H9 (cell line): Measurements from ENCODE around the gene MTARC2. TPM values are rescaled to one million over a fixed set of nuclear protein-coding genes. Genes with fewer than 3 reads are reported as not detected.

Source experiments
- DNase-seq: peaks from one replicate; pipeline ENCODE4 v3.0.0-alpha.2; 2017
- H2AFZ ChIP-seq: one replicate; pipeline ENCODE4 v1.6.1; 2013; ENCODE audit warnings: mild to moderate bottlenecking, low read length, control low read depth, moderate library complexity
- H2AK5ac ChIP-seq: 2 replicates; pipeline ENCODE4 v1.6.1; 2013; ENCODE audit warnings: low read length, control low read depth, mixed read lengths; ENCODE audit not compliant: insufficient read length
- H2BK120ac ChIP-seq: one replicate; pipeline ENCODE4 v1.6.1; 2013; ENCODE audit warnings: low read depth, mild to moderate bottlenecking, low read length, control low read depth, inconsistent platforms; ENCODE audit not compliant: poor library complexity, severe bottlenecking
- H2BK12ac ChIP-seq: 2 replicates; pipeline ENCODE4 v1.6.1; 2013; ENCODE audit warnings: low read length, control low read depth, mixed read lengths, low read depth; ENCODE audit not compliant: insufficient read length
- H2BK15ac ChIP-seq: 2 replicates; pipeline ENCODE4 v1.6.1; 2013; ENCODE audit warnings: low read depth, low read length, control low read depth
- H2BK20ac ChIP-seq: one replicate; pipeline ENCODE4 v1.6.1; 2013; ENCODE audit warnings: low read depth, mild to moderate bottlenecking, low read length, control low read depth, inconsistent platforms; ENCODE audit not compliant: poor library complexity, severe bottlenecking
- H2BK5ac ChIP-seq: 2 replicates; pipeline ENCODE4 v1.6.1; 2013; ENCODE audit warnings: low read length, control low read depth, mixed read lengths; ENCODE audit not compliant: insufficient read length
- H3K14ac ChIP-seq: 2 replicates; pipeline ENCODE4 v1.6.1; 2013; ENCODE audit warnings: low read length, control low read depth; ENCODE audit not compliant: insufficient read depth
- H3K18ac ChIP-seq: 2 replicates; pipeline ENCODE4 v1.6.1; 2013; ENCODE audit warnings: low read depth, mild to moderate bottlenecking, mixed read lengths, low read length, control low read depth; ENCODE audit not compliant: insufficient read length
- H3K23ac ChIP-seq: 2 replicates; pipeline ENCODE4 v1.6.1; 2013; ENCODE audit warnings: low read length, control low read depth, mixed read lengths, low read depth; ENCODE audit not compliant: insufficient read length
- H3K23me2 ChIP-seq: 2 replicates; pipeline ENCODE4 v1.6.1; 2013; ENCODE audit warnings: low read depth, mild to moderate bottlenecking, mixed read lengths, low read length, control low read depth; ENCODE audit not compliant: insufficient read length, poor library complexity, severe bottlenecking
- H3K27ac ChIP-seq: 2 replicates; pipeline ENCODE4 v1.5.1; 2013; ENCODE audit warnings: low read length, control low read depth, mixed read lengths, low read depth; ENCODE audit not compliant: insufficient read length
- H3K27me3 ChIP-seq: 2 replicates; pipeline ENCODE4 v1.6.1; 2013; ENCODE audit warnings: low read length, control low read depth, inconsistent platforms; ENCODE audit not compliant: insufficient read depth
- H3K4ac ChIP-seq: 2 replicates; pipeline ENCODE4 v1.6.1; 2013; ENCODE audit warnings: low read depth, mild to moderate bottlenecking, control low read depth, inconsistent platforms, low read length, moderate library complexity
- H3K4me1 ChIP-seq: 2 replicates; pipeline ENCODE4 v1.6.1; 2013; ENCODE audit warnings: low read length, control low read depth, inconsistent platforms; ENCODE audit not compliant: insufficient read depth
- H3K4me2 ChIP-seq: 2 replicates; pipeline ENCODE4 v1.6.1; 2013; ENCODE audit warnings: low read length, control low read depth, mixed read lengths; ENCODE audit not compliant: insufficient read length, insufficient read depth
- H3K56ac ChIP-seq: 2 replicates; pipeline ENCODE4 v1.6.1; 2013; ENCODE audit warnings: low read depth, mild to moderate bottlenecking, mixed read lengths, low read length, control low read depth; ENCODE audit not compliant: insufficient read length
- H3K79me1 ChIP-seq: 2 replicates; pipeline ENCODE4 v1.6.1; 2013; ENCODE audit warnings: low read depth, mild to moderate bottlenecking, moderate library complexity, low read length, control low read depth, inconsistent platforms; ENCODE audit not compliant: insufficient read depth, poor library complexity, severe bottlenecking
- H3K79me2 ChIP-seq: 2 replicates; pipeline ENCODE4 v1.6.1; 2013; ENCODE audit warnings: low read length, control low read depth, inconsistent platforms; ENCODE audit not compliant: insufficient read depth
- H3K9ac ChIP-seq: 2 replicates; pipeline ENCODE4 v1.6.1; 2013; ENCODE audit warnings: low read length, control low read depth, mixed read lengths; ENCODE audit not compliant: insufficient read length; ENCODE audit errors: extremely low read depth
- H3K9me3 ChIP-seq: one replicate; pipeline ENCODE4 v1.6.1; 2013; ENCODE audit warnings: low read depth, low read length, inconsistent platforms; ENCODE audit not compliant: control insufficient read depth
- H3T11ph ChIP-seq: one replicate; pipeline ENCODE4 v1.6.1; 2013; ENCODE audit warnings: mild to moderate bottlenecking, low read length, control low read depth, inconsistent platforms
- H4K20me1 ChIP-seq: one replicate; pipeline ENCODE4 v1.6.1; 2013; ENCODE audit not compliant: control insufficient read depth, insufficient read length, insufficient read depth
- H4K5ac ChIP-seq: 2 replicates; pipeline ENCODE4 v1.6.1; 2013; ENCODE audit warnings: low read depth, mild to moderate bottlenecking, mixed read lengths, low read length, control low read depth; ENCODE audit not compliant: insufficient read length
- H4K8ac ChIP-seq: replicated peaks from 2 replicates; pipeline ENCODE4 v1.6.1; 2013; ENCODE audit warnings: low read length, control low read depth, mixed read lengths, low read depth; ENCODE audit not compliant: insufficient read length
- H4K91ac ChIP-seq: 2 replicates; pipeline ENCODE4 v1.6.1; 2013; ENCODE audit warnings: low read depth, mild to moderate bottlenecking, moderate library complexity, mixed read lengths, low read length, control low read depth; ENCODE audit not compliant: insufficient read length
- H3K27ac Mint-ChIP-seq, 3 experiments: 2 replicates in 2 of 3; 3 replicates in 1 of 3; pipeline ENCODE4 v1.8.0; 2020 to 2021; ENCODE audit warnings: mixed read lengths in 3 of 3, mild to moderate bottlenecking in 1 of 3, moderate library complexity in 1 of 3
- H3K27me3 Mint-ChIP-seq: 2 replicates; pipeline ENCODE4 v1.8.0; 2021; ENCODE audit warnings: low read depth, mild to moderate bottlenecking, moderate library complexity, mixed read lengths
- H3K36me3 Mint-ChIP-seq, 3 experiments: 2 replicates in 2 of 3; 3 replicates in 1 of 3; pipeline ENCODE4 v1.8.0; 2020 to 2021; ENCODE audit warnings: low read depth in 3 of 3, mixed read lengths in 3 of 3; ENCODE audit not compliant: insufficient read depth in 1 of 3
- H3K4me1 Mint-ChIP-seq, 2 experiments: 2 replicates each; pipeline ENCODE4 v1.8.0; 2020; ENCODE audit warnings: mixed read lengths in 2 of 2
- H3K4me3 Mint-ChIP-seq, 2 experiments: 2 replicates in 1 of 2; 3 replicates in 1 of 2; pipeline ENCODE4 v1.8.0; 2020 to 2021; ENCODE audit warnings: mild to moderate bottlenecking in 2 of 2, mixed read lengths in 2 of 2, moderate library complexity in 1 of 2
- H3K9me3 Mint-ChIP-seq, 2 experiments: 2 replicates in 1 of 2; 3 replicates in 1 of 2; pipeline ENCODE4 v1.8.0; 2020; ENCODE audit warnings: mild to moderate bottlenecking in 2 of 2, mixed read lengths in 2 of 2, moderate library complexity in 1 of 2
- WGBS: extraction: QIAGEN DNeasy Blood & Tissue Kit; methylation state at CpG from one replicate; pipeline ENCODE4 v1.1.7; 2013; ENCODE audit warnings: missing lambda C conversion rate, low lambda C conversion rate, mixed read lengths; ENCODE audit not compliant: insufficient read length; ENCODE audit errors: extremely low coverage; 5-methylcytosine and 5-hydroxymethylcytosine counted together
- total RNA-seq: library from RNA; stranded (reverse); gene quantifications from 2 replicates; pipeline ENCODE4 v1.2.1, GENCODE V29; 2021
- TF ChIP-seq, protein P1 (sequence below): fragments of 200-600 bp; sonication (generic); conservative IDR thresholded peaks from 3 replicates; pipeline ENCODE4 v1.8.0; 2021; ENCODE audit warnings: antibody characterized with exemption, mild to moderate bottlenecking

Gene MTARC2
- total RNA-seq, 1 experiment from 2014 or later, result 7.7 TPM

DNA sequence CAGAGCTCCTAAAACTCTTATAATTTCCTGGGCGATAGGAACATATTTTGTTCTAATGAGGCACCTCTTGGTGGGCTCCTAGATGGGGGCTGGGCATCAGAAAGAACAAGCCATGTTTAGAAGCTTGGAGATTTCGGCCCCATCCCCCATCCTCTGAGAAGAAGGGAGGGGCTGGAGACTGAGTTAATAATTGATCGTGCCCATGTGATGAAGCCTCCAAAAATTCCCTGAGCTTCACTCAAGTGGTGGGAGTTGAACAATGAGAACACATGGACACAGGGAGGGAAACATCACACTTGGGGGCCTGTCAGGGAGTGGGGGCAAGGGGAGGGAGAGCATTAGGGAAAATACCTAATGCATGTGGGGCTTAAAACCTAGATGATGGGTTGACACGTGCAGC is 39.9 kb upstream of the MTARC2 start:
- Histone ChIP-seq H3K4ac (no peak overlapping the region), H3K79me1 (no peaks in the 10 kb centered on the region), H3K9me3 (no peaks in the 10 kb centered on the region), H2AFZ (no peak overlapping the region), H2BK5ac (no peak overlapping the region), H3K14ac (no peak overlapping the region), H3K27me3 (no peaks in the 10 kb centered on the region), H2BK120ac (no peak overlapping the region), H3K27ac (no peak overlapping the region), H3K4me2 (no peak overlapping the region), H3K56ac (no peak overlapping the region), H3K23me2 (no peaks in the 10 kb centered on the region), H3K23ac (no peak overlapping the region), H2AK5ac (no peak overlapping the region), H4K20me1 (no peaks in the 10 kb centered on the region), H3T11ph (no peak overlapping the region), H3K9ac (no peak overlapping the region), H3K18ac (no peak overlapping the region), H4K8ac (no peak overlapping the region), H4K5ac (no peak overlapping the region), H3K79me2 (no peaks in the 10 kb centered on the region), H2BK15ac (no peak overlapping the region), H2BK12ac (no peak overlapping the region), H4K91ac (no peak overlapping the region), H3K4me1 (no peaks in the 10 kb centered on the region), H2BK20ac (no peak overlapping the region)
- Mint-ChIP-seq H3K36me3 (no peaks in the 10 kb centered on the region), H3K9me3 (no peaks in the 10 kb centered on the region), H3K27me3 (peaks cover 2% of the 10 kb centered on the region), H3K27ac (no peak overlapping the region), H3K4me1 (peaks cover 16 to 18% of the 10 kb centered on the region in 2 experiments), H3K4me3 (no peak overlapping the region)
- TF ChIP-seq, protein P1, sequence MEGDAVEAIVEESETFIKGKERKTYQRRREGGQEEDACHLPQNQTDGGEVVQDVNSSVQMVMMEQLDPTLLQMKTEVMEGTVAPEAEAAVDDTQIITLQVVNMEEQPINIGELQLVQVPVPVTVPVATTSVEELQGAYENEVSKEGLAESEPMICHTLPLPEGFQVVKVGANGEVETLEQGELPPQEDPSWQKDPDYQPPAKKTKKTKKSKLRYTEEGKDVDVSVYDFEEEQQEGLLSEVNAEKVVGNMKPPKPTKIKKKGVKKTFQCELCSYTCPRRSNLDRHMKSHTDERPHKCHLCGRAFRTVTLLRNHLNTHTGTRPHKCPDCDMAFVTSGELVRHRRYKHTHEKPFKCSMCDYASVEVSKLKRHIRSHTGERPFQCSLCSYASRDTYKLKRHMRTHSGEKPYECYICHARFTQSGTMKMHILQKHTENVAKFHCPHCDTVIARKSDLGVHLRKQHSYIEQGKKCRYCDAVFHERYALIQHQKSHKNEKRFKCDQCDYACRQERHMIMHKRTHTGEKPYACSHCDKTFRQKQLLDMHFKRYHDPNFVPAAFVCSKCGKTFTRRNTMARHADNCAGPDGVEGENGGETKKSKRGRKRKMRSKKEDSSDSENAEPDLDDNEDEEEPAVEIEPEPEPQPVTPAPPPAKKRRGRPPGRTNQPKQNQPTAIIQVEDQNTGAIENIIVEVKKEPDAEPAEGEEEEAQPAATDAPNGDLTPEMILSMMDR, result no peak
- no CpG with 5 or more reads among the region's 4 CpGs for WGBS
- DNase-seq, result no peak
